Astrocyte of the cerebellum (primary cell): ENCODE data around the gene PGM2L1.

Experiments used
- DNase-seq: peaks from one replicate; pipeline ENCODE4 v3.0.0-alpha.2; 2011; ENCODE audit warnings: low read depth
- H3K4me3 ChIP-seq: 2 replicates; pipeline ENCODE4 v1.5.1; 2011; ENCODE audit warnings: mild to moderate bottlenecking, low read depth, low read length, moderate library complexity
- in situ Hi-C: cut with HindIII; loops from 2 replicates; pipeline ENCODE4 v1.10.0; 2017; ENCODE audit warnings: low sequenced_read_pairs
- TF ChIP-seq, protein P1 (sequence below): IDR thresholded peaks from 2 replicates; pipeline ENCODE4 v1.5.1; 2012; ENCODE audit warnings: low read length, low read depth, moderate library complexity, mild to moderate bottlenecking; ENCODE audit errors: missing control alignments

Gene PGM2L1

DNA sequence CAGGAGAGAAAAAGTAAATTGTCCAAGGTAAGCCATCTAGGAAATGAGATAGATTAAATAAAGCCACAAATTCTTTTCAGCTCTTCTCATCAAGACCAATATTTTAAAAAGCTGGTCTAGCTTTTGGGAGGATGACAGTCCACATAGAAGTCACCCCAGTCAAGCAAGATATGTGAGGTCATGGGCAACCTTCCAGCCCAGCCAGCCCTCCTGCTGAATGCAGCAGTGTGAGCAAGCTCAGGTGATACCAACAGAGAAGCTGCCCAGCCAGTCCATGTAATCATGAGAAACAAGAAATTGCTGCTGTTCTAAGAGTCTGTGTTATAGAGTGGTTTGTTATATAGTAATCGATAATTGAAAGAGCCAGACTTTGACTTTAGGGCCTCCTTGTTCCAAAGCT, 40.4 kb upstream of the PGM2L1 start:
- no peak overlapping the region for H3K4me3 ChIP-seq
- in situ Hi-C loops = loop anchor here (25.0 kb wide), 1 partner anchor 176 kb away; no protein-coding TSS in a partner anchor
- no peak for DNase-seq
- TF ChIP-seq, protein P1, sequence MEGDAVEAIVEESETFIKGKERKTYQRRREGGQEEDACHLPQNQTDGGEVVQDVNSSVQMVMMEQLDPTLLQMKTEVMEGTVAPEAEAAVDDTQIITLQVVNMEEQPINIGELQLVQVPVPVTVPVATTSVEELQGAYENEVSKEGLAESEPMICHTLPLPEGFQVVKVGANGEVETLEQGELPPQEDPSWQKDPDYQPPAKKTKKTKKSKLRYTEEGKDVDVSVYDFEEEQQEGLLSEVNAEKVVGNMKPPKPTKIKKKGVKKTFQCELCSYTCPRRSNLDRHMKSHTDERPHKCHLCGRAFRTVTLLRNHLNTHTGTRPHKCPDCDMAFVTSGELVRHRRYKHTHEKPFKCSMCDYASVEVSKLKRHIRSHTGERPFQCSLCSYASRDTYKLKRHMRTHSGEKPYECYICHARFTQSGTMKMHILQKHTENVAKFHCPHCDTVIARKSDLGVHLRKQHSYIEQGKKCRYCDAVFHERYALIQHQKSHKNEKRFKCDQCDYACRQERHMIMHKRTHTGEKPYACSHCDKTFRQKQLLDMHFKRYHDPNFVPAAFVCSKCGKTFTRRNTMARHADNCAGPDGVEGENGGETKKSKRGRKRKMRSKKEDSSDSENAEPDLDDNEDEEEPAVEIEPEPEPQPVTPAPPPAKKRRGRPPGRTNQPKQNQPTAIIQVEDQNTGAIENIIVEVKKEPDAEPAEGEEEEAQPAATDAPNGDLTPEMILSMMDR = no peak

DNA sequence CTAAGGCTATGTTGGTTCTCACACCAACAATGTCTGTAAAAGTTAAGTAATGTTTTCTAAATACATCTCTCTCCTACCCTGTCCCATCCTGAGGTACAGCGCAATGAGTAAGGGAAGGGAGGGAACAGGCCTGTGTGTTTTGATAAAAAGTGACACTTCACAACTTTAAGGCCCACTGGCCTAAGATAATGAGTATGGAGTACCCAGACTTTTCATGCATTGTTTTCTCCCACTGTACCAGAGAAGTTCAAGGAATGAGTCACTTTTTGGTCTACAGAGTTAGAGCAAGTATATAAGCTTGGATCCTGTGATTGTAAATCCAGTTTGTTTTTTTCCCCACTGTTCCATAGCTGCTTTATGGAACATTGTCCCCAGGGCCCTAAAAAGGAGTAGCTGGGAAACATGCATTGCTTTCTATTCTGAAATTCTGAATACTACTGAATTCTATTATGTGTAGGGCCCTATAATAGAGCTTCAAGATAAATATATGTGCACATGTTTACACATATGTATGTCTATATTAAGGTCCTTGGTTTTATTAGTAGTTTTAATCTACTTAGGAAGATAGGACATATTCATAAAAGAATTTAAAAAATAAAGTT, 39.3 kb upstream of the PGM2L1 start:
- in situ Hi-C loops = loop anchor here (25.0 kb wide), 1 partner anchor 175 kb away; no protein-coding TSS in a partner anchor
- no peak for DNase-seq
- no peak overlapping the region for H3K4me3 ChIP-seq
- TF ChIP-seq, protein P1 = no peak

DNA sequence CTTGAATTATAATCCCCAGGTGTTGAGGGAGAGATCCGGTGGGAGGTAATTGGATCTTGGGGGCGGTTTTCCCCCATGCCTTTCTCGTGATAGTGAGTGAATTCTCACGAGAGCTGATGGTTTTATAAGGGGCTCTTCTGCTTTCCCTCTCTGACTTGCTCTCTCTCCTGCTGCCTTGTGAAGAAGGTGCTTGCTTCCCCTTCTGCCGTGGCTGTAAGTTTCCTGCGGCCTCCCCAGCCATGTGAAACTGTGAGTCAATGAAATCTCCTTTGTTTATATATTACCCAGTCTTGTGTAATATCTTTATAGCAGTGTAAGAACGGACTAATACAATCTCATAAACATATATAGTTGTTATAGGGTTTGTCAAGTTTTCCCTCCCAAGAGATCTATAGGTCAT, 36.3 kb upstream of the PGM2L1 start:
- in situ Hi-C loops = loop anchor here (25.0 kb wide), 1 partner anchor 172 kb away; no protein-coding TSS in a partner anchor
- no peak for DNase-seq
- TF ChIP-seq, protein P1 = no peak
- no peak overlapping the region for H3K4me3 ChIP-seq

DNA sequence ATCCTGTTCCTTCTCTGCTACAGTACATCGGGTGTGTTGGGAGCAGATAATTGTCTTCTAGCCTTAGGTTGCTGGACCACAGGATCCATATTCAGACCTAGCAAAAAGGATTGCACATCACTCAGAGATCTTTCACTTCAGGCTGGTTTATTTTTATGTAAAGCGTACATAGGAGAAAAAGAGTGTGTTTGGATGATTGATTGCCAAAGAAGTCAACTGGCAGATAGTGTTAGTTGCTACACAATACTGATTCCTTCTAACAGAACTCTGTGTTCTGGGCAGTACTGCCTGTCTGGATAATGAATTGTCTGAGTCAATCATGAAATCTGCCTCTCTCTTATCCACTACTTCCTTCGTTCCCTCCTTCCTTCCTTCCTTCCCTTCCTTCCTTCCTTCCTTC, 31.0 kb upstream of the PGM2L1 start:
- DNase-seq = no peak
- H3K4me3 ChIP-seq = no peak overlapping the region
- in situ Hi-C loops = loop anchor here (25.0 kb wide), 1 partner anchor 167 kb away; no protein-coding TSS in a partner anchor
- TF ChIP-seq, protein P1 = no peak

DNA sequence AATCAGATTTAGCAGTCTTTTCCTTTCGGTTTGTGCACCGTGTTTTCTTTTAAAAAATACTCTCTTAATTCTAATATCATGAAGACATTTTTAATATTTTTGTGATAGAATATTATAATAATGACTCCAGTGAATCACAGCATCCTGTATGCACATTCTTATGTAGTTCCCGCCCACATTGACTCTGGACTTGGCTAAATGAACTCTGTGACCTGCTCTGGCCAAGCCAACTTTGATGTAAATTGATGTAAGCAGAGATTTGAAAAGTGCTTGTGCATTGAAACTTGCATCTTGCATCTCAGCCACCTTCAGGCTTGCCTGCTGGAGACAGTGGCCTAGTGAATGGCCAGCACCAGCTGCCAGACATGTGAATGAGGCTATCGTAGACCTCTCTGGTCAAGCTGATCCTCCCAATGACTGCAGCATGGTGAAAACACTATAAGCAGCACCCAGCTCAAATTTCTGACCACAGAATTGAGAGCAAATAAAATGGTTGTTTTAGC, 29.2 kb upstream of the PGM2L1 start:
- in situ Hi-C loops = loop anchor here (25.0 kb wide), 1 partner anchor 165 kb away; no protein-coding TSS in a partner anchor
- no peak overlapping the region for H3K4me3 ChIP-seq
- no peak for DNase-seq
- TF ChIP-seq, protein P1 = no peak

DNA sequence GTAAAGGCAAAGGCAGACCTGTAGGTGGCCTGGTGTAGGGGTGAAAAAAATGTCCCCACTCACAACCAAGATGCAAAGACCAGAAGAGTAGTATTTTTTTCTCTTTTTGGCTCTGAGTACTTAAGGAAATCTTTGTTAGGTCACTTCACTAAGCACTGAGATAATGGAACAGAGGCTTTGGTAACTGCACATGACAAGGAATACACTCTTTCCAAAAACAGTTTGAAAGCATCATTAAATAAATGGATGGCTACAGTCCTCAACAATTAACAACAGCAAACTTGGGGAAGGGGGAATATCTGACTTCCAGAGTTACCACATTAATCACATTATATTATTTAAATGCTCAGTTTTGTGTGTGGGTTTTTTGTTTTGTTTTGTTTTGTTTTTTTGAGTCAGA, 26.9 kb upstream of the PGM2L1 start:
- TF ChIP-seq, protein P1 = no peak
- no peak for DNase-seq
- in situ Hi-C loops = loop anchor here (25.0 kb wide), 1 partner anchor 163 kb away; no protein-coding TSS in a partner anchor
- no peak overlapping the region for H3K4me3 ChIP-seq
